HepG2 (cell line): ENCODE measurements around the gene BTF3L4. TPM values are rescaled to one million over a fixed set of nuclear protein-coding genes. Genes with fewer than 3 reads are reported as not detected.

Experiments used
- ATAC-seq: fragments of 200-7000 bp; cut with Tn5 transposase; 3 replicates; pipeline ENCODE4 v1.9.1; 2020; ENCODE audit warnings: mild to moderate bottlenecking, moderate library complexity
- BruUV-seq: library from RNA; stranded (reverse); fragments of 400-500 nt; replicated peaks from 2 replicates; lab custom pipeline; 2021; lab: Mats Ljungman, UMichigan
- CTCF ChIA-PET: fragments of 300-600 bp; formaldehyde crosslinking; extraction: SDS; loops from one replicate; lab custom pipeline; 2021; ENCODE audit warnings: low total read pairs, inconsistent platforms, low intra/inter-chr PET ratio; lab: Yijun Ruan, JAX
- POLR2A ChIA-PET: fragments of 350-600 bp; sonication (Branson Sonifier 250); formaldehyde crosslinking; loops from one replicate; lab custom pipeline; 2020; ENCODE audit warnings: antibody characterized with exemption, inconsistent platforms; lab: Yijun Ruan, JAX
- DNase-seq: peaks from one replicate; pipeline ENCODE4 v3.0.0-alpha.2; 2015; ENCODE audit warnings: low spot score
- FAIRE-seq: peaks from 3 replicates; lab custom pipeline; 2011; peaks lifted over from hg19 to GRCh38; lab: Jason Lieb, UNC
- H2AFZ ChIP-seq: one replicate; pipeline ENCODE4 v1.6.1; 2011; ENCODE audit warnings: low read length, inconsistent platforms
- H3K27ac ChIP-seq: fragments of 300-600 bp; 3 replicates; pipeline ENCODE4 v1.8.0; 2011; ENCODE audit warnings: mixed run types, mild to moderate bottlenecking, mixed read lengths, low read length, inconsistent platforms; ENCODE audit not compliant: insufficient read depth; ENCODE audit errors: extremely low read length
- H3K27me3 ChIP-seq, 2 experiments: fragments of 200-600 bp in 1 of 2; 2 replicates in 1 of 2; 3 replicates in 1 of 2; pipeline versions ENCODE4 v1.6.0 to v1.8.0; 2011; ENCODE audit warnings: low read length in 2 of 2, mild to moderate bottlenecking in 2 of 2, moderate library complexity in 2 of 2, inconsistent platforms in 1 of 2; ENCODE audit not compliant: insufficient read depth in 2 of 2, control insufficient read depth in 1 of 2
- H3K36me3 ChIP-seq, 2 experiments: fragments of 200-600 bp in 1 of 2; replicated peaks in 1 of 2; 2 replicates in 1 of 2; 3 replicates in 1 of 2; pipeline versions ENCODE4 v1.5.1 to v1.8.0; 2011; ENCODE audit warnings: low read length in 2 of 2, inconsistent platforms in 1 of 2; ENCODE audit not compliant: insufficient read depth in 2 of 2, control insufficient read depth in 1 of 2
- H3K4me1 ChIP-seq: 2 replicates; pipeline ENCODE4 v1.5.1; 2012; ENCODE audit warnings: low read length, inconsistent platforms; ENCODE audit not compliant: insufficient read depth
- H3K4me2 ChIP-seq: 2 replicates; pipeline ENCODE4 v1.6.0; 2011; ENCODE audit warnings: low read depth, low read length, inconsistent platforms
- H3K4me3 ChIP-seq, 3 experiments: fragments of 200-600 bp in 1 of 3; sonication (generic), shearing (Covaris generic) in 1 of 3; replicated peaks in 1 of 3; 2 replicates each; pipeline ENCODE4 v1.5.1; 2011 to 2016; ENCODE audit warnings: low read length in 3 of 3, inconsistent platforms in 2 of 3, low read depth in 2 of 3, mild to moderate bottlenecking in 2 of 3, control low read depth in 1 of 3, mixed read lengths in 1 of 3; ENCODE audit not compliant: insufficient read depth in 1 of 3
- H3K79me2 ChIP-seq: one replicate; pipeline ENCODE4 v1.6.1; 2011; ENCODE audit warnings: low read length, inconsistent platforms; ENCODE audit not compliant: insufficient read depth
- H3K9ac ChIP-seq: 2 replicates; pipeline ENCODE4 v1.6.0; 2011; ENCODE audit warnings: mild to moderate bottlenecking, low read depth, low read length, inconsistent platforms; ENCODE audit not compliant: insufficient read depth
- H3K9me3 ChIP-seq: 2 replicates; pipeline ENCODE4 v1.5.1; 2012; ENCODE audit warnings: mild to moderate bottlenecking, low read length
- H4K20me1 ChIP-seq: 2 replicates; pipeline ENCODE4 v1.6.0; 2011; ENCODE audit warnings: inconsistent platforms, mild to moderate bottlenecking, low read length, moderate library complexity; ENCODE audit not compliant: insufficient read depth
- ELF4 ChIP-seq: sonication (generic); formaldehyde crosslinking; IDR thresholded peaks from 2 replicates; pipeline ENCODE4 v1.5.0; 2020; ENCODE audit warnings: missing genetic modification reagents, mild to moderate bottlenecking, moderate library complexity, borderline replicate concordance
- EP300 ChIP-seq, 3 experiments: sonication (generic) in 1 of 3; formaldehyde crosslinking in 1 of 3; IDR thresholded peaks; 2 replicates each; pipeline versions ENCODE4 v1.5.1 to v1.6.1; 2011 to 2020; ENCODE audit warnings: low read depth in 2 of 3, low read length in 2 of 3, borderline replicate concordance in 1 of 3, improper control_type of control experiment in 1 of 3, mild to moderate bottlenecking in 1 of 3, missing genetic modification reagents in 1 of 3, moderate library complexity in 1 of 3
- FLYWCH1 ChIP-seq: sonication (generic); formaldehyde crosslinking; IDR thresholded peaks from 2 replicates; pipeline ENCODE4 v1.8.1; 2023; ENCODE audit warnings: mild to moderate bottlenecking, missing genetic modification reagents
- FOXA1 ChIP-seq, 2 experiments: fragments of 450-650 bp in 1 of 2; sonication (generic) in 1 of 2; formaldehyde crosslinking in 1 of 2; IDR thresholded peaks; 2 replicates each; pipeline versions ENCODE4 v1.4.0 to v1.6.1; 2016 to 2020; ENCODE audit warnings: missing genetic modification reagents in 1 of 2
- FOXK1 ChIP-seq: sonication (generic); formaldehyde crosslinking; IDR thresholded peaks from 2 replicates; pipeline ENCODE4 v1.4.0; 2020; ENCODE audit warnings: low read depth, missing genetic modification reagents, borderline replicate concordance
- HOXA5 ChIP-seq: sonication (generic); formaldehyde crosslinking; IDR thresholded peaks from 2 replicates; pipeline ENCODE4 v1.4.0; 2020; ENCODE audit warnings: missing genetic modification reagents
- HOXD1 ChIP-seq: sonication (generic); formaldehyde crosslinking; IDR thresholded peaks from 2 replicates; pipeline ENCODE4 v1.5.0; 2020; ENCODE audit warnings: missing genetic modification reagents
- NR2F6 ChIP-seq, 2 experiments: IDR thresholded peaks; 2 replicates each; pipeline ENCODE4 v1.6.1; 2016; ENCODE audit warnings: antibody characterized with exemption in 1 of 2, mild to moderate bottlenecking in 1 of 2
- NRL ChIP-seq: sonication (generic); formaldehyde crosslinking; IDR thresholded peaks from 2 replicates; pipeline ENCODE4 v1.5.0; 2020; ENCODE audit warnings: missing genetic modification reagents, mild to moderate bottlenecking, moderate library complexity, borderline replicate concordance
- TP53 ChIP-seq: sonication (generic); formaldehyde crosslinking; conservative IDR thresholded peaks from 2 replicates; pipeline ENCODE4 v1.4.0; 2020; ENCODE audit warnings: missing genetic modification reagents
- YEATS4 ChIP-seq: sonication (generic); formaldehyde crosslinking; IDR thresholded peaks from 2 replicates; pipeline ENCODE4 v1.4.0; 2020; ENCODE audit warnings: missing genetic modification reagents, borderline replicate concordance
- ZBTB7B ChIP-seq: sonication (generic); formaldehyde crosslinking; IDR thresholded peaks from 2 replicates; pipeline ENCODE4 v1.4.0; 2020; ENCODE audit warnings: missing genetic modification reagents
- ZFY ChIP-seq: sonication (generic); formaldehyde crosslinking; IDR thresholded peaks from 2 replicates; pipeline ENCODE4 v1.4.0; 2020; ENCODE audit warnings: missing genetic modification reagents
- ZNF564 ChIP-seq: sonication (generic); formaldehyde crosslinking; IDR thresholded peaks from 2 replicates; pipeline ENCODE4 v1.8.1; 2023; ENCODE audit warnings: mild to moderate bottlenecking, missing genetic modification reagents
- WGBS: methylation state at CpG from one replicate; pipeline ENCODE4 v1.1.6; 2017; ENCODE audit warnings: low lambda C conversion rate; 5-methylcytosine and 5-hydroxymethylcytosine counted together
- in situ Hi-C: cut with HindIII; loops from 2 replicates; pipeline ENCODE4 v1.10.0; 2017; ENCODE audit warnings: low pct_unique_long_range_greater_than_20kb; ENCODE audit not compliant: extremely low pct_ligation_motif_present
- intact Hi-C: fragments of 100-400 bp; cut with micrococcal nuclease; formaldehyde crosslinking; loops from one replicate; pipeline ENCODE4 v1.10.0; 2022; ENCODE audit not compliant: unreplicated experiment
- polyA plus RNA-seq, 8 experiments: library from polyadenylated mRNA; depleted of rRNA in 3 of 8; stranded (reverse) in 7 of 8; unstranded in 1 of 8; fragments of >200 nt; fragmentation: Illumina TruSeq in 4 of 8; extraction: Trizol in 4 of 8; gene quantifications; 2 replicates each; pipeline versions ENCODE4 v1.2.1 to v1.2.3, GENCODE V29; 2011 to 2016; ENCODE audit warnings: low read depth in 4 of 8, missing spikeins in 1 of 8, mixed read lengths in 1 of 8; ENCODE audit not compliant: insufficient read depth in 1 of 8
- total RNA-seq, 5 experiments: library from RNA; depleted of rRNA; stranded (reverse); fragments of >200 nt; fragmentation: Illumina TruSeq; extraction: Trizol; gene quantifications; 2 replicates each; pipeline ENCODE4 v1.2.3, GENCODE V29; 2016; ENCODE audit warnings: low read depth in 1 of 5
- TF ChIP-seq, protein P1 (sequence below): sonication (generic); formaldehyde crosslinking; IDR thresholded peaks from 2 replicates; pipeline ENCODE4 v1.5.0; 2020; ENCODE audit warnings: missing genetic modification reagents, mild to moderate bottlenecking, borderline replicate concordance
- TF ChIP-seq, protein P2 (sequence below), 2 experiments: IDR thresholded peaks; 2 replicates each; pipeline ENCODE4 v1.6.1; 2011 to 2012; ENCODE audit warnings: low read length in 2 of 2, borderline replicate concordance in 1 of 2, low read depth in 1 of 2, mild to moderate bottlenecking in 1 of 2, moderate library complexity in 1 of 2
- TF ChIP-seq, protein P3 (sequence below): IDR thresholded peaks from 2 replicates; pipeline ENCODE4 v1.6.1; 2012; ENCODE audit warnings: inconsistent platforms

The BTF3L4 gene
- total and polyA plus RNA-seq, 2 of the 13 experiments (the other 11 are each of a cell fraction or from before 2014, with no cell fraction given): 59.0 to 74.3 TPM

DNA sequence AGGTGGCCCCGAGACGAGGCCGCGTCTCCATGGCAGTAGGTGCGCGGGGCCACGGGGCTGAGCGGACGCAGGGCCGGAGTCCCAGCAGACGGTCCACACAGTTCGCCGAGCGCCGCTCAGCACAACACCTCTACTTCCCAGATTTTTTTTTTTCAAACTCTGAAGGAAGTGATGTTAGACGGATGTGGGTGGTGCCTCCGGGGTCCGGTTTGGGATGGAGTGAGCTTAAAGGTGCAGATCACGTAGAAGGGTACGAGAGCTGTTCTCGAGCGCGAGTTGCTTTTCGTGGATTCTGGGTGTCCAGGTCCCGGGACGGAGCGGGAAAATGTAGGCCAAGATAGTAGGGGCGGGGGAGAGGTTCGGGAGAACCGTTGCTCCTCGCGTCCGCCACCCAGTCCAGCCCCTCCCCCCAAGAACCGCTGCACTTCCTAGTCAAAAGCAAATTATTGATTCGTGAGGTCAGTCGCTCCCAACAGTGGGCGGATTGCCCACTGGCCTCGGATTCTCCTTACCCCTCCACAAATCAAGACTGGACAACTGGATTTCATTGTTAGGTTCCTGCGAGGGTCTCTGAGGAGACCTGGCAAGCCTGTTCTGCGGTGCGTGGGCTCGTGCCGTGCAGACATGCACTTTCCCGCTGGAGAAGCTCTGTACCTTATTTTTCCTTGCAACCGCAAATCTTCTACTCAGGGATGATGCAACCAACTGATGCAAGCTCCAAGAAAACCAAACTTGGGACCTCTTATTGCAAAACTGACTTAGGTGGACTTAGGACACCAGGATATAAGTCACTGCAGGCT is 829 bp upstream of the BTF3L4 start, which contains the start of gene TXNDC12:
TSS of gene TXNDC12 (minus strand) at position 126 of the 800 bp plus-strand sequence. CDS start at position 31, 95 bp downstream.
- peaks cover 51% of the 10 kb centered on the region for H3K4me1 ChIP-seq
- no peak within 1 kb of the TSS for H2AFZ ChIP-seq
- WGBS: 3% methylated on average over 19 of the region's 45 CpGs
- CTCF ChIA-PET: no interaction called here
- in situ Hi-C loops: no loop called here
- peak; percentile 88 for ATAC-seq
- no peaks in the 10 kb centered on the region for H3K9me3 ChIP-seq
- H3K4me3 ChIP-seq: peak within 1 kb of the TSS; percentile 85 to 89 (median 87)
- peaks cover 67% of the 10 kb centered on the region for H3K79me2 ChIP-seq
- peaks cover 26% of the 10 kb centered on the region for H4K20me1 ChIP-seq
- POLR2A ChIA-PET: interaction anchor here (0.7 to 5.3 kb wide), 23 partner anchors 9 to 348 kb away, joined by 3 to 80 read pairs (median 4); partner anchors contain the start of genes CC2D1B and KTI12
- H3K36me3 ChIP-seq: peaks cover under 1 to 7% of the 10 kb centered on the region in 2 experiments; a peak in 4 of 5 replicates
- FAIRE-seq: peak; percentile 56
- BruUV-seq: TSS peak; percentile 54
- peak within 1 kb of the TSS; percentile 91 for H3K27ac ChIP-seq
- no peaks in the 10 kb centered on the region; a peak in 1 of 5 replicates for H3K27me3 ChIP-seq
- H3K9ac ChIP-seq: peak within 1 kb of the TSS; percentile 88
- peak within 1 kb of the TSS; percentile 81 for H3K4me2 ChIP-seq
- DNase-seq: peak; percentile 95
- intact Hi-C loops: loop anchor here (2.0 kb wide), 1 partner anchor 26 kb away; no protein-coding TSS in a partner anchor
- TF ChIP-seq HOXA5 (CRISPR knock-in tag) (0 out of 2 replicates have a peak, but pooled peaks have one; percentile 25), TP53 (CRISPR knock-in tag) (0 out of 2 replicates have a peak, but pooled peaks have one; percentile 33), NRL (CRISPR knock-in tag) (peak; percentile 91), ZNF564 (peak; percentile 62; the same call in 1 of the 2 replicates), ZFY (CRISPR knock-in tag) (peak; percentile 87), ELF4 (CRISPR knock-in tag) (peak; percentile 65; the same call in 1 of the 2 replicates), EP300 (IDR thresholded peaks at IDR 0.05; ENCODE audit: low read depth in 2 of 2, low read length in 2 of 2) (peak in 1 of 2 experiments; percentile 40; a peak in 1 of 4 replicates), EP300 (CRISPR knock-in tag; IDR thresholded peaks at IDR 0.05; ENCODE audit: borderline replicate concordance) (peak; percentile 56; the same call in 1 of the 2 replicates), HOXD1 (CRISPR knock-in tag) (0 out of 2 replicates have a peak, but pooled peaks have one; percentile 32), FOXK1 (CRISPR knock-in tag) (peak; percentile 35; the same call in 1 of the 2 replicates), YEATS4 (peak; percentile 81; the same call in 1 of the 2 replicates), NR2F6 (IDR thresholded peaks at IDR 0.05) (no peak), NR2F6 (CRISPR knock-in tag; IDR thresholded peaks at IDR 0.05) (peak; percentile 19; the same call in 1 of the 2 replicates), FLYWCH1 (0 out of 2 replicates have a peak, but pooled peaks have one; percentile 22), ZBTB7B (CRISPR knock-in tag) (0 out of 2 replicates have a peak, but pooled peaks have one; percentile 62), FOXA1 (IDR thresholded peaks at IDR 0.05) (no peak), FOXA1 (CRISPR knock-in tag; IDR thresholded peaks at IDR 0.05) (no peak; the same call in 1 of the 2 replicates)
- TF ChIP-seq, protein P1, sequence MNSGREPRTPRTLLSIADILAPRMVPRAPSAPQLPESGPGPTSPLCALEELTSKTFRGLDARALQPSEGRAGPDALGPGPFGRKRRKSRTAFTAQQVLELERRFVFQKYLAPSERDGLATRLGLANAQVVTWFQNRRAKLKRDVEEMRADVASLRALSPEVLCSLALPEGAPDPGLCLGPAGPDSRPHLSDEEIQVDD: no peak
- TF ChIP-seq, protein P2, sequence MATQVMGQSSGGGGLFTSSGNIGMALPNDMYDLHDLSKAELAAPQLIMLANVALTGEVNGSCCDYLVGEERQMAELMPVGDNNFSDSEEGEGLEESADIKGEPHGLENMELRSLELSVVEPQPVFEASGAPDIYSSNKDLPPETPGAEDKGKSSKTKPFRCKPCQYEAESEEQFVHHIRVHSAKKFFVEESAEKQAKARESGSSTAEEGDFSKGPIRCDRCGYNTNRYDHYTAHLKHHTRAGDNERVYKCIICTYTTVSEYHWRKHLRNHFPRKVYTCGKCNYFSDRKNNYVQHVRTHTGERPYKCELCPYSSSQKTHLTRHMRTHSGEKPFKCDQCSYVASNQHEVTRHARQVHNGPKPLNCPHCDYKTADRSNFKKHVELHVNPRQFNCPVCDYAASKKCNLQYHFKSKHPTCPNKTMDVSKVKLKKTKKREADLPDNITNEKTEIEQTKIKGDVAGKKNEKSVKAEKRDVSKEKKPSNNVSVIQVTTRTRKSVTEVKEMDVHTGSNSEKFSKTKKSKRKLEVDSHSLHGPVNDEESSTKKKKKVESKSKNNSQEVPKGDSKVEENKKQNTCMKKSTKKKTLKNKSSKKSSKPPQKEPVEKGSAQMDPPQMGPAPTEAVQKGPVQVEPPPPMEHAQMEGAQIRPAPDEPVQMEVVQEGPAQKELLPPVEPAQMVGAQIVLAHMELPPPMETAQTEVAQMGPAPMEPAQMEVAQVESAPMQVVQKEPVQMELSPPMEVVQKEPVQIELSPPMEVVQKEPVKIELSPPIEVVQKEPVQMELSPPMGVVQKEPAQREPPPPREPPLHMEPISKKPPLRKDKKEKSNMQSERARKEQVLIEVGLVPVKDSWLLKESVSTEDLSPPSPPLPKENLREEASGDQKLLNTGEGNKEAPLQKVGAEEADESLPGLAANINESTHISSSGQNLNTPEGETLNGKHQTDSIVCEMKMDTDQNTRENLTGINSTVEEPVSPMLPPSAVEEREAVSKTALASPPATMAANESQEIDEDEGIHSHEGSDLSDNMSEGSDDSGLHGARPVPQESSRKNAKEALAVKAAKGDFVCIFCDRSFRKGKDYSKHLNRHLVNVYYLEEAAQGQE (IDR thresholded peaks at IDR 0.05; ENCODE audit: borderline replicate concordance in 1 of 2, low read depth in 1 of 2, low read length in 2 of 2): peak in 1 of 2 experiments; percentile 56; a peak in 1 of 4 replicates
- TF ChIP-seq, protein P3, sequence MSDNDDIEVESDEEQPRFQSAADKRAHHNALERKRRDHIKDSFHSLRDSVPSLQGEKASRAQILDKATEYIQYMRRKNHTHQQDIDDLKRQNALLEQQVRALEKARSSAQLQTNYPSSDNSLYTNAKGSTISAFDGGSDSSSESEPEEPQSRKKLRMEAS: peak; percentile 78
